Stomach (tissue), 19 donors: ENCODE measurements around the gene GRB2. TPM values are rescaled to one million over a fixed set of nuclear protein-coding genes. Genes with fewer than 3 reads are reported as not detected.
"Not testable (repeated sequence)": the region's sequence is repeated elsewhere in the genome, so short reads cannot be mapped to it uniquely, and the experiment has no call there.

Experiments used
- DNase-seq, 2 donors: peaks; one replicate each; pipeline versions ENCODE4 v3.0.0 to v3.0.0-alpha.2; 2013 to 2019
- H3K27ac ChIP-seq, 5 donors: fragments of 200-600 bp in 4 of 5; sonication (generic) in 4 of 5; one replicate each; pipeline ENCODE4 v1.5.1; 2013 to 2019; ENCODE audit warnings: mild to moderate bottlenecking in 1 of 5, moderate library complexity in 1 of 5
- H3K27me3 ChIP-seq, 3 donors: fragments of 200-600 bp; sonication (generic); one replicate each; pipeline ENCODE4 v1.5.1; 2017 to 2019; ENCODE audit warnings: mixed run types in 1 of 3
- H3K36me3 ChIP-seq, 4 donors: fragments of 200-600 bp; sonication (generic); 1 replicate in 3 of 4; 2 replicates in 1 of 4; pipeline ENCODE4 v1.5.1; 2016 to 2019
- H3K4me1 ChIP-seq, 4 donors: fragments of 200-600 bp; sonication (generic); one replicate each; pipeline ENCODE4 v1.5.1; 2016 to 2019
- H3K4me3 ChIP-seq, 4 donors: fragments of 200-600 bp; sonication (generic) in 3 of 4; one replicate each; pipeline ENCODE4 v1.5.1; 2016 to 2019; ENCODE audit warnings: mild to moderate bottlenecking in 1 of 4
- H3K9me3 ChIP-seq, 4 donors: fragments of 200-600 bp; sonication (generic); one replicate each; pipeline ENCODE4 v1.5.1; 2016 to 2019
- EP300 ChIP-seq: sonication (generic); formaldehyde crosslinking; IDR thresholded peaks from one replicate; pipeline ENCODE4 v1.6.1; 2017; ENCODE audit warnings: antibody characterized with exemption
- POLR2A ChIP-seq, 4 donors: fragments of 450-650 bp; IDR thresholded peaks; one replicate each; pipeline ENCODE4 v1.6.1; 2016; ENCODE audit warnings: antibody characterized with exemption in 4 of 4, control low read depth in 2 of 4, mild to moderate bottlenecking in 1 of 4, moderate library complexity in 1 of 4
- POLR2AphosphoS5 ChIP-seq, 3 donors: sonication (generic); formaldehyde crosslinking; IDR thresholded peaks; one replicate each; pipeline ENCODE4 v1.6.1; 2016; ENCODE audit warnings: antibody characterized with exemption in 3 of 3
- WGBS, 5 donors: extraction: QIAGEN DNeasy Blood & Tissue Kit in 3 of 5; methylation state at CpG; one replicate each; pipeline versions ENCODE4 v1.1.5 to v1.1.7; 2013 to 2018; 5-methylcytosine and 5-hydroxymethylcytosine counted together
- intact Hi-C: fragments of 100-400 bp; cut with DNase I; formaldehyde crosslinking; loops from one replicate; pipeline ENCODE4 v1.15.1; 2023; ENCODE audit warnings: low total_unique reads
- long read RNA-seq, 10 donors: transcript quantifications; one replicate each; lab custom pipeline, GENCODE V29; 2026
- polyA plus RNA-seq, 3 donors: library from polyadenylated mRNA; stranded (reverse); fragments of 200-250 nt; gene quantifications; one replicate each; pipeline ENCODE4 v1.2.3, GENCODE V29; 2013
- total RNA-seq, 5 donors: library from RNA; depleted of rRNA; stranded (reverse); fragments of >200 nt; gene quantifications; one replicate each; pipeline versions ENCODE4 v1.1.0 to v1.2.3, GENCODE V29; 2014 to 2016
- TF ChIP-seq, protein P1 (sequence below), 7 experiments: fragments of 450-650 bp in 4 of 7; fragments of 200-600 bp in 3 of 7; sonication (generic) in 3 of 7; IDR thresholded peaks; one replicate each; pipeline ENCODE4 v1.5.1; 2016 to 2019; ENCODE audit warnings: antibody characterized with exemption in 7 of 7, control low read depth in 2 of 7, mild to moderate bottlenecking in 1 of 7
- donor health status: healthy with polysubstance abuse.
- donor health status: Bipolar disorder and iron deficiency.
- donor health status: healthy.

GRB2 gene
- 100 to 1,000 TPM in 4 of 5 donors, 10 to 100 TPM in 1; 73.3 to 488 (median 135) TPM for total RNA-seq
- 10 to 100 TPM; 32.5 to 48.9 (median 43.3) TPM for polyA plus RNA-seq
- long read RNA-seq, donor 1, transcript GRB2-205 (5 exons, 3,182 nt) = major isoform, 7 of 14 reads
- long read RNA-seq, donor 1, transcript GRB2-202 (6 exons, 3,248 nt) = minor isoform, 5 of 14 reads
- long read RNA-seq, donor 1, partial matches to known transcripts = 0 of 14 reads
- long read RNA-seq, donor 1, other reads (novel, unspliced or antisense) = 0 of 14 reads
- long read RNA-seq, donor 2, transcript GRB2-205 (5 exons, 3,182 nt) = minor isoform, 10 of 78 reads
- long read RNA-seq, donor 2, transcript GRB2-202 (6 exons, 3,248 nt) = major isoform, 11 of 78 reads
- long read RNA-seq, donor 2, partial matches to known transcripts = 57 of 78 reads
- long read RNA-seq, donor 2, other reads (novel, unspliced or antisense) = 0 of 78 reads
- long read RNA-seq, donor 3, transcript GRB2-202 (6 exons, 3,248 nt) = major isoform, 5 of 16 reads
- long read RNA-seq, donor 3, transcript GRB2-205 (5 exons, 3,182 nt) = major isoform, 5 of 16 reads
- long read RNA-seq, donor 3, partial matches to known transcripts = 6 of 16 reads
- long read RNA-seq, donor 3, other reads (novel, unspliced or antisense) = 0 of 16 reads
- long read RNA-seq, donor 4, partial matches to known transcripts = 7 of 8 reads
- long read RNA-seq, donor 4, other reads (novel, unspliced or antisense) = 0 of 8 reads
- long read RNA-seq, donor 5, transcript GRB2-202 (6 exons, 3,248 nt) = major isoform, 12 of 19 reads
- long read RNA-seq, donor 5, transcript GRB2-205 (5 exons, 3,182 nt) = minor isoform, 6 of 19 reads
- long read RNA-seq, donor 5, partial matches to known transcripts = 0 of 19 reads
- long read RNA-seq, donor 5, other reads (novel, unspliced or antisense) = 0 of 19 reads
- long read RNA-seq, donor 6, transcript GRB2-205 (5 exons, 3,182 nt) = minor isoform, 11 of 60 reads
- long read RNA-seq, donor 6, transcript GRB2-202 (6 exons, 3,248 nt) = major isoform, 33 of 60 reads
- long read RNA-seq, donor 6, partial matches to known transcripts = 15 of 60 reads
- long read RNA-seq, donor 6, other reads (novel, unspliced or antisense) = 0 of 60 reads
- long read RNA-seq, donor 7, transcript GRB2-202 (6 exons, 3,248 nt) = major isoform, 12 of 36 reads
- long read RNA-seq, donor 7, transcript GRB2-205 (5 exons, 3,182 nt) = minor isoform, 10 of 36 reads
- long read RNA-seq, donor 7, partial matches to known transcripts = 12 of 36 reads
- long read RNA-seq, donor 7, other reads (novel, unspliced or antisense) = 0 of 36 reads
- long read RNA-seq, donor 8, transcript GRB2-202 (6 exons, 3,248 nt) = major isoform, 13 of 34 reads
- long read RNA-seq, donor 8, partial matches to known transcripts = 18 of 34 reads
- long read RNA-seq, donor 8, other reads (novel, unspliced or antisense) = 0 of 34 reads
- long read RNA-seq, donor 9, transcript GRB2-202 (6 exons, 3,248 nt) = minor isoform, 8 of 17 reads
- long read RNA-seq, donor 9, transcript GRB2-205 (5 exons, 3,182 nt) = major isoform, 9 of 17 reads
- long read RNA-seq, donor 9, partial matches to known transcripts = 0 of 17 reads
- long read RNA-seq, donor 9, other reads (novel, unspliced or antisense) = 0 of 17 reads
- long read RNA-seq, donor 10, transcript GRB2-202 (6 exons, 3,248 nt) = major isoform, 8 of 29 reads
- long read RNA-seq, donor 10, transcript GRB2-205 (5 exons, 3,182 nt) = minor isoform, 5 of 29 reads
- long read RNA-seq, donor 10, partial matches to known transcripts = 16 of 29 reads
- long read RNA-seq, donor 10, other reads (novel, unspliced or antisense) = 0 of 29 reads

DNA sequence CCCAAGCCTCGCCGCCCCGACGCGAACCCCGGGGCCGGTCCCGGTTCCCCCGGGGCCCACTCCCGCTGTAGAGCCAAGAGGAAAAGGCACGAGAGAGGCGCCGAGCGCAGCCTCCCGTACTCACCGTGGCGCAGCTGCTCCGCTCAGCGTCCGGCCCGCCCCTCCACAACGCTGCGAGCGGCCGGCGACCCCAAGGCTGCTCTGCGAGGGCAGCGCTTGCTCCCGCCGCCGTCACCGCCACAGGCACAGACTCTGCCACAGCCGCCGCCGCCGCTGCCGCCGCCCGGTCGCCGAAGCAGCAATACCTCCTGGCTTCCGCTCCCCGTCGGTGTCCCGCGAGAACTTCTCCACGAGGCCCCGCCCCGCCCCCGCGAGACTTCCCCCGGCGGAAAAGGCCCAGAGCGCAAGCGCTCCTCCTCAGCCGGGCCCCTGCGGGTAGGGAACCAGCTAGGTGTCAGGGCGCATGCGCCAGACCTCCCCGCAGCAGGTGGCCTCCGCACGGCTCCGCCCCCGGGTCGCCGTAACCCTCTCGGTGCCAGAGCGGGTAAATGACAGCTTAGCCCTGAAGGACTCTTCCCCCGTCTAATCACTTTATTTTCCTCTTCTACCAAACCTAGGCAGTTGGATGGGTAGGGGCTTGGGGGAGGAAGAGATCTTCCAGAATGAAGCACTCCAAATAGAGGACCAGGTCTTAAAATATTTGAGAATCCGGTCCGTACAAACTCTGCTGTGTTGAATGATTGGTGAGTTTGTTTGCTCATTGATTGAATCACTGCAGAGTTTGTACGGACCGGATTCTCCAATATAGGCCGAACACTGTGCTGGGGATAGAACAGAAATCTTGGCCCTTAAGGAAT, at the start of gene GRB2:
GRB2 (minus strand) TSS at position 314 of the 857 bp plus-strand sequence. CDS start 12,050 bp downstream, outside the sequence.
- Histone ChIP-seq H3K4me3 (peak within 1 kb of the TSS; percentile 92 to 100 (median 100)), H3K4me1 (peaks cover 14 to 49% (median 42%) of the 10 kb centered on the region in 4 donors), H3K36me3 (no peaks in the 10 kb centered on the region), H3K9me3 (no peaks in the 10 kb centered on the region), H3K27ac (peak within 1 kb of the TSS; percentile 93 to 97 (median 96)), H3K27me3 (no peaks in the 10 kb centered on the region)
- peak; percentile 99 for DNase-seq
- TF ChIP-seq, protein P1, sequence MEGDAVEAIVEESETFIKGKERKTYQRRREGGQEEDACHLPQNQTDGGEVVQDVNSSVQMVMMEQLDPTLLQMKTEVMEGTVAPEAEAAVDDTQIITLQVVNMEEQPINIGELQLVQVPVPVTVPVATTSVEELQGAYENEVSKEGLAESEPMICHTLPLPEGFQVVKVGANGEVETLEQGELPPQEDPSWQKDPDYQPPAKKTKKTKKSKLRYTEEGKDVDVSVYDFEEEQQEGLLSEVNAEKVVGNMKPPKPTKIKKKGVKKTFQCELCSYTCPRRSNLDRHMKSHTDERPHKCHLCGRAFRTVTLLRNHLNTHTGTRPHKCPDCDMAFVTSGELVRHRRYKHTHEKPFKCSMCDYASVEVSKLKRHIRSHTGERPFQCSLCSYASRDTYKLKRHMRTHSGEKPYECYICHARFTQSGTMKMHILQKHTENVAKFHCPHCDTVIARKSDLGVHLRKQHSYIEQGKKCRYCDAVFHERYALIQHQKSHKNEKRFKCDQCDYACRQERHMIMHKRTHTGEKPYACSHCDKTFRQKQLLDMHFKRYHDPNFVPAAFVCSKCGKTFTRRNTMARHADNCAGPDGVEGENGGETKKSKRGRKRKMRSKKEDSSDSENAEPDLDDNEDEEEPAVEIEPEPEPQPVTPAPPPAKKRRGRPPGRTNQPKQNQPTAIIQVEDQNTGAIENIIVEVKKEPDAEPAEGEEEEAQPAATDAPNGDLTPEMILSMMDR (IDR thresholded peaks at IDR 0.05) = peak in 2 of 7 experiments; percentile 8 to 27
- no peak for TF ChIP-seq POLR2A (IDR thresholded peaks at IDR 0.05)
- peak; percentile 65 to 95 (median 94) for TF ChIP-seq POLR2AphosphoS5 (IDR thresholded peaks at IDR 0.05)
- TF ChIP-seq EP300 = no peak
- intact Hi-C loops = no loop called here
- WGBS, 5 donors = 0 to 1% (median 0%) methylated on average over 44 to 74 of the region's 74 CpGs

DNA sequence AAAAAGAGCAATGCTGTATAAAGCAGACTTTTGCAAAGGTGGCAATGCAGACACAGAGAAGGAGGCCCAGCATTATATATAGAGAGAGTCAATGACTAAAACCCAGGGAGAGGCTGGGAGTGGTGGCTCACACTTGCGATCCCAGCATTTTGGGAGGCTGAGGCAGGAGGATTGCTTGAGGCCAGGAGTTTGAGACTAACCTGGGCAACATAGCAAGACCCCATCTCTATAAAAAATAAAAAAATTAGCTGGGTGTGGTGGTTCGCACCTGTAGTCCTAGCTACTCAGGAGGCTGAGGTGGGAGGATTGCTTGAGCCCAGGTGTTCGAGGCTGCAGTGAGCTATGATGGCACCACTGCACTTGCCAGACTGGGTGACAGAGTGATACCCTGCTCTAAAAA, 49.2 kb upstream of the GRB2 start:
- Histone ChIP-seq H3K27ac (peak overlapping the region in 1 of 5 donors; percentile 90), H3K4me1 (peaks cover 18 to 38% (median 34%) of the 10 kb centered on the region in 4 donors)
- DNase-seq, H3K9me3 ChIP-seq, H3K27me3 ChIP-seq, H3K36me3 ChIP-seq, intact Hi-C loops, H3K4me3 ChIP-seq: not testable (repeated sequence)
- WGBS, 5 donors = 90 to 99% (median 94%) methylated on average over 3 of the region's 3 CpGs

DNA sequence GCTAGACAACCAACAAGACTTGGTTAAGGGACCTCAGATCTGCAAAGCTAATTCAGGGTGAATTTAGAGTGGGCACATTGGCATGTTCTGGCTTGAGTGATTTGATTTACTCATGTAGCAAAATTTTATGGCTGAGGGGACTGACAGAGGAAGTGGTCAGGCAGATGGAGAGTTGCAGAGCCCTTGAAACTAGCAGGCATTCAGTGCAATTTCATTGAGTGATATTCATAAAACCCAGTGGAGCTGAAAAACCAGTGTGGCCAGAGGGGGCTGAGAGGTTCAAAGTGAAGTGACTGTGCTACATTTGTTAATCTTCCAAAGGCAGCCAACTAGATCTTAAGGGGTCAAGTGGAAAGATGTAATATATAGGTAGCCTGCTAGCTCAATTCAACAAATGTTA, 48.7 kb upstream of the GRB2 start:
- no peaks in the 10 kb centered on the region for H3K36me3 ChIP-seq
- peaks cover 13 to 34% (median 30%) of the 10 kb centered on the region in 4 donors for H3K4me1 ChIP-seq
- H3K27me3 ChIP-seq = no peaks in the 10 kb centered on the region
- H3K9me3 ChIP-seq = no peaks in the 10 kb centered on the region
- H3K4me3 ChIP-seq = no peak overlapping the region
- no peak overlapping the region for H3K27ac ChIP-seq
- no peak for TF ChIP-seq POLR2AphosphoS5 (IDR thresholded peaks at IDR 0.05)
- TF ChIP-seq POLR2A (IDR thresholded peaks at IDR 0.05) = no peak
- TF ChIP-seq, protein P1 (IDR thresholded peaks at IDR 0.05) = no peak
- TF ChIP-seq EP300 = no peak
- intact Hi-C loops = no loop called here
- DNase-seq = no peak
